AG20443 (cell line): ENCODE measurements around the gene C11orf97.
"Not testable (repeated sequence)": the region's sequence is repeated elsewhere in the genome, so short reads cannot be mapped to it uniquely, and the experiment has no call there.

ENCODE experiments used
- DNase-seq: peaks from one replicate; pipeline ENCODE4 v3.0.0; 2012; ENCODE audit warnings: low spot score, mixed read lengths

The C11orf97 gene

GRCh38 chr11:94525546-94526324 lies 13.5 kb downstream of the C11orf97 start:
- peak; percentile 44 for DNase-seq

GRCh38 chr11:94526645-94527438 lies 14.6 kb downstream of the C11orf97 start:
- DNase-seq: no peak

- DNase-seq: no peak
These were observed 16.3 kb downstream of the C11orf97 start for GRCh38 chr11:94528551-94528950.

- no peak for DNase-seq
These were observed 19.9 kb downstream of the C11orf97 start for GRCh38 chr11:94532211-94532610.

- no peak for DNase-seq
These were observed 20.9 kb downstream of the C11orf97 start for GRCh38 chr11:94533206-94533605.

- no peak for DNase-seq
These were observed 21.7 kb downstream of the C11orf97 start for GRCh38 chr11:94533696-94534630.

- no peak for DNase-seq
These were observed 24.1 kb downstream of the C11orf97 start for GRCh38 chr11:94536386-94536785.

- DNase-seq: peak; percentile 51
These were observed 24.9 kb downstream of the C11orf97 start for GRCh38 chr11:94537031-94537600.

GRCh38 chr11:94539420-94539819 lies 27.2 kb downstream of the C11orf97 start:
- DNase-seq: no peak

GRCh38 chr11:94543695-94544645 lies 31.7 kb downstream of the C11orf97 start, which contains the start of gene FUT4:
TSS of gene FUT4 (plus strand) at chr11:94543921. CDS start at chr11:94544134, 213 bp downstream.
- DNase-seq: peak; percentile 90

- peak; percentile 30 for DNase-seq
These were observed 32.5 kb downstream of the C11orf97 start for GRCh38 chr11:94544646-94545263.

- DNase-seq: peak; percentile 43
These were observed 33.3 kb downstream of the C11orf97 start for GRCh38 chr11:94545264-94546161.

- DNase-seq: no peak
These were observed 33.9 kb downstream of the C11orf97 start for GRCh38 chr11:94546162-94546470.

- no peak for DNase-seq
These were observed 34.6 kb downstream of the C11orf97 start for GRCh38 chr11:94546886-94547285.

- DNase-seq: no peak
These were observed 36.9 kb downstream of the C11orf97 start for GRCh38 chr11:94549146-94549545.

- DNase-seq: no peak
These were observed 38.3 kb downstream of the C11orf97 start for GRCh38 chr11:94550513-94550912.

GRCh38 chr11:94553938-94554337 lies 41.7 kb downstream of the C11orf97 start:
- no peak for DNase-seq

- DNase-seq: not testable (repeated sequence)
These were observed 43.6 kb downstream of the C11orf97 start for GRCh38 chr11:94555752-94556329.

GRCh38 chr11:94557421-94557820 lies 45.2 kb downstream of the C11orf97 start:
- DNase-seq: peak; percentile 27
